M059J (cell line): Measurements from ENCODE around the gene HEPN1. TPM values are rescaled to one million over a fixed set of nuclear protein-coding genes. Genes with fewer than 3 reads are reported as not detected.

Experiments
- DNase-seq: peaks from one replicate; pipeline ENCODE4 v3.0.0-alpha.2; 2012; ENCODE audit warnings: low read depth
- total RNA-seq: library from RNA; depleted of rRNA; stranded (reverse); fragments of >200 nt; shearing (Covaris generic); gene quantifications from 2 replicates; pipeline ENCODE4 v1.2.3, GENCODE V29; 2014; rRNA removed

The HEPN1 gene
- not detected in 2 replicates for total RNA-seq

GRCh38 chr11:124918950-124919349 is at the start of gene HEPN1:
Gene HEPN1 (plus strand): TSS chr11:124919250.
- DNase-seq: no peak

- DNase-seq: no peak
Observed at GRCh38 chr11:124869331-124869730, 49.7 kb upstream of the HEPN1 start.

- no peak for DNase-seq
Observed at GRCh38 chr11:124869856-124870387, 49.1 kb upstream of the HEPN1 start.

GRCh38 chr11:124870430-124870829 is 48.6 kb upstream of the HEPN1 start:
- no peak for DNase-seq

GRCh38 chr11:124872280-124872679 is 46.8 kb upstream of the HEPN1 start:
- no peak for DNase-seq

- no peak for DNase-seq
Observed at GRCh38 chr11:124872741-124873140, 46.3 kb upstream of the HEPN1 start.

- no peak for DNase-seq
Observed at GRCh38 chr11:124873951-124874350, 45.1 kb upstream of the HEPN1 start.

- DNase-seq: no peak
Observed at GRCh38 chr11:124874571-124875255, 44.3 kb upstream of the HEPN1 start.

GRCh38 chr11:124875401-124875800 is 43.6 kb upstream of the HEPN1 start:
- no peak for DNase-seq

- peak; percentile 86 for DNase-seq
Observed at GRCh38 chr11:124875943-124876817, 42.9 kb upstream of the HEPN1 start.

GRCh38 chr11:124876818-124877630 is 42.0 kb upstream of the HEPN1 start:
- no peak for DNase-seq

GRCh38 chr11:124877631-124877909 is 41.5 kb upstream of the HEPN1 start:
- DNase-seq: no peak

- DNase-seq: no peak
Observed at GRCh38 chr11:124877910-124878758, 40.9 kb upstream of the HEPN1 start.

GRCh38 chr11:124878759-124879492 is 40.1 kb upstream of the HEPN1 start:
- no peak for DNase-seq

- DNase-seq: no peak
Observed at GRCh38 chr11:124879493-124880289, 39.4 kb upstream of the HEPN1 start.

GRCh38 chr11:124880290-124880611 is 38.8 kb upstream of the HEPN1 start:
- no peak for DNase-seq

- no peak for DNase-seq
Observed at GRCh38 chr11:124880958-124881357, 38.1 kb upstream of the HEPN1 start.

- no peak for DNase-seq
Observed at GRCh38 chr11:124882339-124883071, 36.5 kb upstream of the HEPN1 start.

- no peak for DNase-seq
Observed at GRCh38 chr11:124884340-124884739, 34.7 kb upstream of the HEPN1 start.
